ENCODE measurements around the gene ZNF487. TPM values are rescaled to one million over a fixed set of nuclear protein-coding genes. Genes with fewer than 3 reads are reported as not detected.

ZNF487 gene
- total RNA-seq, 1 donor from 2014 or later, result 7.1 TPM

GRCh38 chr10:43401627-43402026 is 35.3 kb upstream of the ZNF487 start:
- TF ChIP-seq CTCF (IDR thresholded peaks at IDR 0.05; ENCODE audit: unreplicated experiment), result no peak
- Mint-ChIP-seq H3K36me3 (ENCODE audit: insufficient read depth) (peaks cover 6% of the 10 kb centered on the region), H3K9me3 (ENCODE audit: low read depth) (no peaks in the 10 kb centered on the region), H3K4me1 (ENCODE audit: low read depth) (peaks cover 37% of the 10 kb centered on the region), H3K4me3 (ENCODE audit: low read depth) (no peak overlapping the region), H3K27me3 (no peaks in the 10 kb centered on the region), H3K27ac (peak overlapping the region; percentile 11)
- DNase-seq (ENCODE audit: low spot score, unreplicated experiment), result no peak

GRCh38 chr10:43402176-43402575 is 34.7 kb upstream of the ZNF487 start:
- no peak for DNase-seq (ENCODE audit: low spot score, unreplicated experiment)
- peaks cover 36% of the 10 kb centered on the region for H3K4me1 Mint-ChIP-seq (ENCODE audit: low read depth)
- no peak overlapping the region for H3K4me3 Mint-ChIP-seq (ENCODE audit: low read depth)
- H3K27me3 Mint-ChIP-seq, result no peaks in the 10 kb centered on the region
- H3K27ac Mint-ChIP-seq, result peak overlapping the region; percentile 33
- no peak for TF ChIP-seq CTCF (IDR thresholded peaks at IDR 0.05; ENCODE audit: unreplicated experiment)
- H3K36me3 Mint-ChIP-seq (ENCODE audit: insufficient read depth), result peaks cover 6% of the 10 kb centered on the region
- H3K9me3 Mint-ChIP-seq (ENCODE audit: low read depth), result no peaks in the 10 kb centered on the region

DNA sequence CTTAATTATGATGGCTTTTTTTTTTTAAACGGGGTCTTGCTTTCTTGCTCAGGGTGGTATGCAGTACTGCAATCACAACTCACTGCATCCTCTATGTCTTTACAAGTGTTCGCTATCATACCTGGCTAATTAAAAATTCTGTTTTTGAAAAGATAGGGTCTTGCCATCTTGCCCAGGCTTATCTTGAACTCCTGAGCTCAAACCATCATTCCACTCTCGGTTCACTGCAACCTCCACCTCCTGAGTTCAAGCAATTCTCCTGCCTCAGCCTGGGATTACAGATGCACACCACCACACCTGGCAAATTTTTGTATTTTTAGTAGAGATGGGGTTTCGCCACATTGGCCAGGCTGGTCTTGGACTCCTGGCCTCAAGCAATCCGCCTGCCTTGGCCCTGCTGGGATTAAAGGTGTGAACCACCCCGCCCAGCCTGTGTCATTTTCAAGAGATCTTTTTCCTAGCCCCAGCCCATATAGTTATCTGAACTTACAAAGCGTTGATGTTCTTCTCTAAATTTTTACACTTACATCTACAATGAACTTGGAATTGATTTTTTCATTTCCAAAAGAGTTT is 33.9 kb upstream of the ZNF487 start:
- H3K27me3 Mint-ChIP-seq, result no peaks in the 10 kb centered on the region
- no peak for TF ChIP-seq CTCF (IDR thresholded peaks at IDR 0.05; ENCODE audit: unreplicated experiment)
- H3K36me3 Mint-ChIP-seq (ENCODE audit: insufficient read depth), result peaks cover 6% of the 10 kb centered on the region
- H3K9me3 Mint-ChIP-seq (ENCODE audit: low read depth), result no peaks in the 10 kb centered on the region
- peak overlapping the region; percentile 67 for H3K27ac Mint-ChIP-seq
- no peak for DNase-seq (ENCODE audit: low spot score, unreplicated experiment)
- H3K4me3 Mint-ChIP-seq (ENCODE audit: low read depth), result no peak overlapping the region
- peaks cover 31% of the 10 kb centered on the region for H3K4me1 Mint-ChIP-seq (ENCODE audit: low read depth)

DNA sequence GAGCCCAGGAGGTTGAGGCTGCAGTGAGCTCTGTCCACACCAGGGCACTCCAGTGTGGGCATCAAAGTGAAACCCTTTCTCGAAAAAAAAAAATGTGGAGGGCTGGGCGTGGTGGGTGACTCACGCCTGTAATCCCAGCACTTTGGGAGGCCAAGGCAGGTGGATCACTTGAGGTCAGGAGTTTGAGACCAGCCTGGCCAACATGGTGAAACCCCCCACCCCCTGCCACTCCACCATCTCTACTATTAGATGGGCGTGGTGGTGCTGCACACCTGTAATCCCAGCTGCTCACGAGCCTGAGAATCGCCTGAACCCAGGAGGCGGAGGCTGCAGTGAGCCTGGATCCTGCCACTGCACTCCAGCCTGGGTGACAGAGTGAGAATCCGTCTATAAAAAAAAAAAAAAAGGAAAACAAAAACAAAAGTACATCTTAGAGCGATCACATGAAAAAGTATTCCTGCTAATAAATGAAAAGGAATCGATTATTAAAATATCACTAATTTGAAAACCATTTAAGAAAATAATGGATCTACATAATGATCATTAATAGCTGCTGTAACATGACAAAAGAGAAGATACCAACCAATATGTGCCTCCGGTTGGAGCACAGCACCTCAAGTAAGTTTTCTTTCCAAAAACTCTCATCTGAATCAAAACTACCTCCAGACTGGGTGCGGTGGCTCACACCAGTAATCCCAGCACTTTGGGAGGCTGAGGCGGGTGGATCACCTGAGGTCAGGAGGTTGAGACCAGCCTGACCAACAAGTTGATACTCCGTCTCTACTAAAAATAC is 32.8 kb upstream of the ZNF487 start:
- H3K36me3 Mint-ChIP-seq (ENCODE audit: insufficient read depth), result peaks cover 6% of the 10 kb centered on the region
- H3K27me3 Mint-ChIP-seq, result no peaks in the 10 kb centered on the region
- peaks cover 27% of the 10 kb centered on the region for H3K4me1 Mint-ChIP-seq (ENCODE audit: low read depth)
- H3K4me3 Mint-ChIP-seq (ENCODE audit: low read depth), result no peak overlapping the region
- no peak for TF ChIP-seq CTCF (IDR thresholded peaks at IDR 0.05; ENCODE audit: unreplicated experiment)
- H3K9me3 Mint-ChIP-seq (ENCODE audit: low read depth), result no peaks in the 10 kb centered on the region
- no peak for DNase-seq (ENCODE audit: low spot score, unreplicated experiment)
- peak overlapping the region; percentile 56 for H3K27ac Mint-ChIP-seq

DNA sequence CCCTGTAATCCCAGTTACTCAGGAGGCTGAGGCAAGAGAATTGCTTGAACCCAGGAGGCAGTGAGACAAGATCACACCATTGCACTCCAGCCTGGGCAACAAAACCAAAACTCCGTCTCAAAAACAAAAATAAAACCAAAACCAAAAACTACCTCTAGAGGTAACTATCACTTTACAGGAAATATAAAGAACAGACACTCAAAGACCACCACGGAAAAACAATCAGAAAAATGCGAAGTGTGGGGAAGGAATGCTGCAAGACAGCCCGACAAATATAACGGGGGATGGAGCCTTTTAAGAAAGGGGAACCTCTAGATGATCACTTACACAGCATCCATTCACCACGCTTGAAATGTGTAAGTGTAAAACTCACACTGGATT is 32.2 kb upstream of the ZNF487 start:
- Mint-ChIP-seq H3K4me1 (ENCODE audit: low read depth) (peaks cover 25% of the 10 kb centered on the region), H3K27me3 (no peaks in the 10 kb centered on the region), H3K4me3 (ENCODE audit: low read depth) (peak overlapping the region; percentile 40), H3K27ac (peak overlapping the region; percentile 56), H3K9me3 (ENCODE audit: low read depth) (no peaks in the 10 kb centered on the region), H3K36me3 (ENCODE audit: insufficient read depth) (peaks cover 4% of the 10 kb centered on the region)
- TF ChIP-seq CTCF (IDR thresholded peaks at IDR 0.05; ENCODE audit: unreplicated experiment), result no peak
- no peak for DNase-seq (ENCODE audit: low spot score, unreplicated experiment)

Data from progenitor cell of endocrine pancreas (in vitro differentiated cells).